Measurements from ENCODE around the gene RAC3. TPM values are rescaled to one million over a fixed set of nuclear protein-coding genes. Genes with fewer than 3 reads are reported as not detected.

RAC3 gene
- total RNA-seq, 1 experiment from 2014 or later, result 84.8 TPM

DNA sequence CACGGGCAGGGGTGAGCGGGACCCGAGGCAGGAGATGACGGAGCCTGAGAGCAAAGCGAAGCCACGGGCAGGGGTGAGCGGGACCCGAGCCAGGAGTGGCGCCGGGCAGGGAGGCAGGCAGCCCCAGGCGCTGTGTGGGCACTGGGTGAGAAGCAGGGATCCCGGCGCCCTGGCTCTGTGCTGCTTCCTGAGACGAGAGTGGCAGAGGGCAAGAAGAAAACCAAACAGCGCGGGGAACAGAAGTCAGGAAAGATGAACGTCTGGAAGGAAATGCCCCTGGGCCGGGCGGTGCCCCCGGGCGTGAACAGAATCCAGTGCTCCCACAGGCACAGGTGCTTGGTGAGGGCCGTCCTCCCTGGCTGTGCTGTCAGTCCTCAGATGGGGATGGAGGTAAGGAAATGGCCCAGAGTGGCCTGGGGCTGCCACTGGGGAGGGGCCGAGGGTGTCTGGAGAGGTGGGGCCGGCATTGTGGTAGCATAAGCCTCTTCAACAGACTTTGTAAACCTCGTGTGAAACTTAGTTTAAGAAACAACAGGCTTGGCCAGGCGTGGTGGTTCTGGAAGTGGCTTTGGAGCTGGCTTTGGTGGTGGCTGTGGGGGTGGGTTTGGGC, 44.2 kb upstream of the RAC3 start:
- Histone ChIP-seq H3K56ac (ENCODE audit: insufficient read length, low read depth, low read length) (no peak overlapping the region), H3T11ph (ENCODE audit: low read length) (no peak overlapping the region), H4K5ac (ENCODE audit: insufficient read length, low read depth, low read length) (no peak overlapping the region), H3K79me1 (ENCODE audit: insufficient read depth, low read depth, low read length, poor library complexity, severe bottlenecking) (no peaks in the 10 kb centered on the region), H4K20me1 (ENCODE audit: control insufficient read depth, insufficient read depth, insufficient read length) (no peaks in the 10 kb centered on the region), H2BK15ac (ENCODE audit: low read depth, low read length) (no peak overlapping the region), H4K8ac (replicated peaks; ENCODE audit: insufficient read length, low read depth, low read length) (no peak overlapping the region), H3K9ac (ENCODE audit: extremely low read depth, insufficient read length, low read length) (no peak overlapping the region), H3K27ac (ENCODE audit: insufficient read length, low read depth, low read length) (no peak overlapping the region), H2BK5ac (ENCODE audit: insufficient read length, low read length) (no peak overlapping the region), H2BK120ac (ENCODE audit: low read depth, low read length, poor library complexity, severe bottlenecking) (no peak overlapping the region), H3K18ac (ENCODE audit: insufficient read length, low read depth, low read length) (no peak overlapping the region), H2BK12ac (ENCODE audit: insufficient read length, low read depth, low read length) (no peak overlapping the region), H4K91ac (ENCODE audit: insufficient read length, low read depth, low read length) (no peak overlapping the region), H3K27me3 (ENCODE audit: insufficient read depth, low read length) (no peaks in the 10 kb centered on the region), H3K14ac (ENCODE audit: insufficient read depth, low read length) (no peak overlapping the region), H3K4me2 (ENCODE audit: insufficient read depth, insufficient read length, low read length) (no peak overlapping the region), H3K23ac (ENCODE audit: insufficient read length, low read depth, low read length) (no peak overlapping the region), H3K4ac (ENCODE audit: low read depth, low read length) (no peak overlapping the region), H2BK20ac (ENCODE audit: low read depth, low read length, poor library complexity, severe bottlenecking) (no peak overlapping the region), H3K23me2 (ENCODE audit: insufficient read length, low read depth, low read length, poor library complexity, severe bottlenecking) (no peaks in the 10 kb centered on the region), H2AFZ (ENCODE audit: low read length) (no peak overlapping the region), H2AK5ac (ENCODE audit: insufficient read length, low read length) (no peak overlapping the region), H3K4me1 (ENCODE audit: insufficient read depth, low read length) (no peaks in the 10 kb centered on the region; the same call in 1 of the 2 replicates), H3K79me2 (ENCODE audit: insufficient read depth, low read length) (no peaks in the 10 kb centered on the region; the same call in 1 of the 2 replicates), H3K9me3 (ENCODE audit: control insufficient read depth, low read depth, low read length) (no peaks in the 10 kb centered on the region)
- H3K9me3 Mint-ChIP-seq, result no peaks in the 10 kb centered on the region; a peak in 1 of 5 replicates
- DNase-seq, result no peak
- TF ChIP-seq, protein P1, sequence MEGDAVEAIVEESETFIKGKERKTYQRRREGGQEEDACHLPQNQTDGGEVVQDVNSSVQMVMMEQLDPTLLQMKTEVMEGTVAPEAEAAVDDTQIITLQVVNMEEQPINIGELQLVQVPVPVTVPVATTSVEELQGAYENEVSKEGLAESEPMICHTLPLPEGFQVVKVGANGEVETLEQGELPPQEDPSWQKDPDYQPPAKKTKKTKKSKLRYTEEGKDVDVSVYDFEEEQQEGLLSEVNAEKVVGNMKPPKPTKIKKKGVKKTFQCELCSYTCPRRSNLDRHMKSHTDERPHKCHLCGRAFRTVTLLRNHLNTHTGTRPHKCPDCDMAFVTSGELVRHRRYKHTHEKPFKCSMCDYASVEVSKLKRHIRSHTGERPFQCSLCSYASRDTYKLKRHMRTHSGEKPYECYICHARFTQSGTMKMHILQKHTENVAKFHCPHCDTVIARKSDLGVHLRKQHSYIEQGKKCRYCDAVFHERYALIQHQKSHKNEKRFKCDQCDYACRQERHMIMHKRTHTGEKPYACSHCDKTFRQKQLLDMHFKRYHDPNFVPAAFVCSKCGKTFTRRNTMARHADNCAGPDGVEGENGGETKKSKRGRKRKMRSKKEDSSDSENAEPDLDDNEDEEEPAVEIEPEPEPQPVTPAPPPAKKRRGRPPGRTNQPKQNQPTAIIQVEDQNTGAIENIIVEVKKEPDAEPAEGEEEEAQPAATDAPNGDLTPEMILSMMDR (conservative IDR thresholded peaks at IDR 0.05), result no peak
- no peak overlapping the region for H3K4me3 Mint-ChIP-seq
- H3K27me3 Mint-ChIP-seq (ENCODE audit: low read depth), result no peaks in the 10 kb centered on the region
- no CpG with 5 or more reads among the region's 26 CpGs for WGBS (ENCODE audit: extremely low coverage, insufficient read length, low lambda C conversion rate)
- peaks cover 6 to 58% (median 47%) of the 10 kb centered on the region in 3 experiments for H3K36me3 Mint-ChIP-seq (ENCODE audit: insufficient read depth in 1 of 3, low read depth in 3 of 3)
- peaks cover 14 to 21% of the 10 kb centered on the region in 2 experiments for H3K4me1 Mint-ChIP-seq
- H3K27ac Mint-ChIP-seq, result no peak overlapping the region; a peak in 1 of 7 replicates

All from H9 (cell line).